GM19351 (cell line): ENCODE results near the gene GIPC1.
"Not testable (repeated sequence)": the region's sequence is repeated elsewhere in the genome, so short reads cannot be mapped to it uniquely, and the experiment has no call there.

ENCODE experiments used
- ATAC-seq: cut with Tn5 transposase; IDR thresholded peaks from one replicate; pipeline ENCODE4 v1.9.1; 2021; ENCODE audit warnings: mild to moderate bottlenecking, moderate library complexity; ENCODE audit not compliant: unreplicated experiment

The GIPC1 gene

GRCh38 chr19:14496029-14496833 lies at the start of gene GIPC1:
Gene GIPC1, minus strand, starts transcription at chr19:14496127. Its CDS starts 13,151 bp downstream, at chr19:14482976.
- ATAC-seq, result no peak

- no peak for ATAC-seq
Observed at GRCh38 chr19:14545716-14546082, 49.8 kb upstream of the GIPC1 start.

GRCh38 chr19:14544977-14545715 lies 49.2 kb upstream of the GIPC1 start:
- no peak for ATAC-seq

- ATAC-seq, result no peak
Observed at GRCh38 chr19:14544047-14544446, 48.1 kb upstream of the GIPC1 start.

- ATAC-seq, result no peak
Observed at GRCh38 chr19:14542711-14543328, 46.9 kb upstream of the GIPC1 start.

GRCh38 chr19:14541979-14542378 lies 46.1 kb upstream of the GIPC1 start:
- not testable (repeated sequence) for ATAC-seq

- no peak for ATAC-seq
Observed at GRCh38 chr19:14540741-14541525, 45.0 kb upstream of the GIPC1 start.

GRCh38 chr19:14536926-14537692 lies 41.2 kb upstream of the GIPC1 start:
- no peak for ATAC-seq

GRCh38 chr19:14533450-14533849 lies 37.5 kb upstream of the GIPC1 start:
- no peak for ATAC-seq

- ATAC-seq, result no peak
Observed at GRCh38 chr19:14530506-14530905, 34.6 kb upstream of the GIPC1 start.

GRCh38 chr19:14530005-14530348 lies 34.0 kb upstream of the GIPC1 start:
- no peak for ATAC-seq

GRCh38 chr19:14529254-14530004 lies 33.5 kb upstream of the GIPC1 start, which contains the start of gene TECR:
Gene TECR, plus strand, starts transcription at chr19:14529594. Its CDS starts 103 bp downstream, at chr19:14529697.
- peak; percentile 92 for ATAC-seq

GRCh38 chr19:14528419-14529253 lies 32.7 kb upstream of the GIPC1 start:
- no peak for ATAC-seq

GRCh38 chr19:14526423-14526822 lies 30.5 kb upstream of the GIPC1 start:
- ATAC-seq, result no peak

- ATAC-seq, result no peak
Observed at GRCh38 chr19:14525729-14526128, 29.8 kb upstream of the GIPC1 start.

GRCh38 chr19:14520543-14520942 lies 24.6 kb upstream of the GIPC1 start:
- ATAC-seq, result no peak

- no peak for ATAC-seq
Observed at GRCh38 chr19:14519860-14520407, 24.0 kb upstream of the GIPC1 start.

- no peak for ATAC-seq
Observed at GRCh38 chr19:14519245-14519859, 23.4 kb upstream of the GIPC1 start.
